Measurements from ENCODE around the gene TMCO4. TPM values are rescaled to one million over a fixed set of nuclear protein-coding genes. Genes with fewer than 3 reads are reported as not detected.

Gene TMCO4
- total and polyA plus RNA-seq, 2 of the 4 experiments (the other 2 are of a cell fraction) = 7.3 to 8.6 TPM

DNA sequence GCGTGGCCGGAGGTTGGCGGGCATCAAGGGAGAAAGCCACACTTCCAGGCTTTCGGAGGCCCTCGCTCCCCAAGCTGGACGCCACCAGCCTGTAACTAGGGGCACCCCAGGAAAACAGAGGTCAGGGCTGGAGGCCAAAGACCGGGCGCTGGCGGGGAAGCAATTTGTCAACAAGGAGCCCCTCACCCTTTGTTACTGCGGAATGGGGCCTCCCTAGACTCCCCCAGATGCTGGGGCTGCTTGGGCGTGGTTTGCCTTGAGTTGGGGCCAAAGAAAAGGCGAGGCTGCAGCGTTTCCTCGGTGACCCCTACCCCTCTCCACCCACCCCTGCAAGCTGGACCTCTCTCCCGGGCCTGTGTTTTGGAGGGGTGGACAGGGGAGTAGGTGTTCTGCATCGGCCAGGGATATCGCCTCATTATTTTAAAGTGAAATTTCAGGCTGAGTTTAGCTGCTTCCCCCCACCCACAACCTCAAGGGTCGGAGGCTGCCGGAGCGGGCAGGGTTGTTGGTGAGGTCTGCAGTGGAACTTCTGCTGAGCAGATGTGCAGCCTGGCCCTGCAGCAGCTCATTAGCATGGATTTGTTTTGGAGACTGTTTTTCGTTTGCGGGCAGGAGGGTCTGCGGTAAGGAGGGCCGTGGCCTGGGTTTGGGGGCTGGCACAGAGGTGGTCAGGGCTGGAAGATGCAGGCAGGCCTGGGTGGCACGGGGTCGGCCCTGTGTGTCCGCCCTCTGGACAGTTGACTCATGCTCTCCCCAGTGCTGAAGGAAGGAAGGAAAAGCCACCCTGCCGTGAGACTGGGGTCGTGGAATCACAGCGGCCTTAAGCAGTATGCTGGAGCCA, 154.1 kb downstream of the TMCO4 start (continued):
- TF ChIP-seq, protein P1, sequence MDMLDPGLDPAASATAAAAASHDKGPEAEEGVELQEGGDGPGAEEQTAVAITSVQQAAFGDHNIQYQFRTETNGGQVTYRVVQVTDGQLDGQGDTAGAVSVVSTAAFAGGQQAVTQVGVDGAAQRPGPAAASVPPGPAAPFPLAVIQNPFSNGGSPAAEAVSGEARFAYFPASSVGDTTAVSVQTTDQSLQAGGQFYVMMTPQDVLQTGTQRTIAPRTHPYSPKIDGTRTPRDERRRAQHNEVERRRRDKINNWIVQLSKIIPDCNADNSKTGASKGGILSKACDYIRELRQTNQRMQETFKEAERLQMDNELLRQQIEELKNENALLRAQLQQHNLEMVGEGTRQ (IDR thresholded peaks at IDR 0.05; ENCODE audit: low read depth, low read length) = no peak
- no peak for TF ChIP-seq SMC3 (IDR thresholded peaks at IDR 0.05; ENCODE audit: low read depth, low read length)
